GM18511 (cell line): ENCODE data around the gene OR1L8.

Experiments
- ATAC-seq: cut with Tn5 transposase; IDR thresholded peaks from one replicate; pipeline ENCODE4 v1.9.1; 2021; ENCODE audit warnings: mild to moderate bottlenecking, moderate library complexity; ENCODE audit not compliant: unreplicated experiment

OR1L8 gene

DNA sequence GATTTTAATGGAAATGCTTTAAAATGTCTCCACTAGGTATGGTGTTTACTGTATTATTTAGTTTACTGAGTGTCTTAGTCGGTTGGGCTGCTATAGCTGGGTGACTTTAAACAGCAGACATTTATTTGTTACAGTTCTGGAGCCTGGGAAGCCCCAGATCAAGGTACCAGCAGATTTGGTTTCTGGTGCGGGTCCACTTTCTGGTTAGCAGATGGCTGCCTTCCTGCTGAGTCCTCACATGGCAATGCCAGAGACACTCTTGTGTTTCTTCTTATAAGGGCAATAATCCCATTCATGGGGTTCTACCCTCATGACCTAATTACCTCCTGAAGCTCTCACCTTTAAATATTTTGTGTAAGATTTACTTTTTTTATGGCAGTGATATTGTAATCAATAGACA lies 65.0 kb downstream of the OR1L8 start:
- ATAC-seq = no peak
